SU-DHL-6 (cell line): ENCODE data around the gene ZNF345.

Experiments used
- CTCF ChIP-seq: fragments of 200-600 bp; sonication (generic); IDR thresholded peaks from one replicate; pipeline ENCODE4 v1.5.1; 2017; ENCODE audit warnings: antibody characterized with exemption, mild to moderate bottlenecking, low read length, moderate library complexity; ENCODE audit not compliant: insufficient read depth, poor library complexity, severe bottlenecking
- EZH2phosphoT487 ChIP-seq: fragments of 200-600 bp; sonication (generic), shearing (Covaris generic); conservative IDR thresholded peaks from 2 replicates; pipeline ENCODE4 v1.6.1; 2018; ENCODE audit warnings: mild to moderate bottlenecking, antibody characterized with exemption, low read length, moderate library complexity, mixed read lengths

GRCh38 chr19:36805364-36805763 lies 45.3 kb upstream of the ZNF345 start:
- TF ChIP-seq CTCF (no peak), EZH2phosphoT487 (no peak)
